ENCODE results near the gene SH3GL1. TPM values are rescaled to one million over a fixed set of nuclear protein-coding genes. Genes with fewer than 3 reads are reported as not detected.

Gene SH3GL1
- total RNA-seq, 2 experiments from 2014 or later = 33.2 to 38.9 TPM

- BruUV-seq (replicated peaks) = no TSS peak
Measured at GRCh38 chr19:4342615-4343369, 57.6 kb downstream of the SH3GL1 start.

GRCh38 chr19:4342314-4342614 lies 58.1 kb downstream of the SH3GL1 start:
- CTCF ChIA-PET (ENCODE audit: unreplicated experiment) = interaction anchor here (0.6 to 1.4 kb wide), 3 partner anchors 10 to 65 kb away, joined by 3 to 5 read pairs (median 3); partner anchors contain the start of gene CHAF1A
- TF ChIP-seq EZH2phosphoT487 (IDR thresholded peaks at IDR 0.05; ENCODE audit: borderline replicate concordance, low read depth, low read length) = no peak
- TF ChIP-seq CTCF (conservative IDR thresholded peaks at IDR 0.05; ENCODE audit: low read length) = no peak
- no peak for DNase-seq (ENCODE audit: low spot score)
- H3K36me3 ChIP-seq (ENCODE audit: insufficient read depth, low read length) = peaks cover 8% of the 10 kb centered on the region; the same call in 1 of the 2 replicates
- H4K20me1 ChIP-seq (ENCODE audit: insufficient read depth, low read length) = no peaks in the 10 kb centered on the region
- H3K4me2 ChIP-seq (ENCODE audit: low read length) = peak overlapping the region; percentile 86
- no peaks in the 10 kb centered on the region for H3K9me2 ChIP-seq (ENCODE audit: insufficient read depth, low read length)
- intact Hi-C loops (cut with micrococcal nuclease; ENCODE audit: unreplicated experiment) = loop anchor here (2.0 kb wide), 1 partner anchor 59 kb away; the partner anchor contains the start of gene SH3GL1
- H3K4me1 ChIP-seq (ENCODE audit: insufficient read depth, low read length, poor library complexity, severe bottlenecking) = peaks cover 15% of the 10 kb centered on the region
- H3K9me3 ChIP-seq (ENCODE audit: low read length) = no peaks in the 10 kb centered on the region
- peak overlapping the region; percentile 42 for H3K27ac ChIP-seq (ENCODE audit: low read depth, low read length, poor library complexity, severe bottlenecking)
- H3K4me3 ChIP-seq (ENCODE audit: low read depth, low read length, poor library complexity, severe bottlenecking) = peak overlapping the region; percentile 72
- peak overlapping the region; percentile 68; the same call in 1 of the 2 replicates for H2AFZ ChIP-seq (ENCODE audit: low read length)
- no peaks in the 10 kb centered on the region for H3K79me2 ChIP-seq (ENCODE audit: insufficient read depth, low read depth, low read length)
- no TSS peak for BruUV-seq (replicated peaks)
- POLR2A ChIA-PET = interaction anchor here (0.6 to 1.5 kb wide), 8 partner anchors 22 to 198 kb away, joined by 3 to 5 read pairs (median 3); partner anchors contain the start of genes HDGFL2 and LRG1

More at GRCh38 chr19:4342615-4343369, 57.6 kb downstream of the SH3GL1 start:
- H3K4me2 ChIP-seq (ENCODE audit: low read length) = peak overlapping the region; percentile 87
- peak; percentile 100 for DNase-seq (ENCODE audit: low spot score)
- H3K4me1 ChIP-seq (ENCODE audit: insufficient read depth, low read length, poor library complexity, severe bottlenecking) = peaks cover 15% of the 10 kb centered on the region
- peak overlapping the region; percentile 75 for H3K27ac ChIP-seq (ENCODE audit: low read depth, low read length, poor library complexity, severe bottlenecking)
- no peaks in the 10 kb centered on the region for H3K9me2 ChIP-seq (ENCODE audit: insufficient read depth, low read length)
- H3K4me3 ChIP-seq (ENCODE audit: low read depth, low read length, poor library complexity, severe bottlenecking) = peak overlapping the region; percentile 74
- peak overlapping the region; percentile 82 for H2AFZ ChIP-seq (ENCODE audit: low read length)
- TF ChIP-seq CTCF (conservative IDR thresholded peaks at IDR 0.05; ENCODE audit: low read length) = peak; percentile 49
- no peak for TF ChIP-seq EZH2phosphoT487 (IDR thresholded peaks at IDR 0.05; ENCODE audit: borderline replicate concordance, low read depth, low read length)
- ChIA-PET CTCF (ENCODE audit: unreplicated experiment) (interaction anchor here (0.6 to 1.4 kb wide), 4 partner anchors 9 to 75 kb away, joined by 3 to 7 read pairs (median 4); partner anchors contain the start of gene CHAF1A), POLR2A (interaction anchor here (0.6 to 1.5 kb wide), 9 partner anchors 22 to 197 kb away, joined by 3 to 5 read pairs (median 3); partner anchors contain the start of genes HDGFL2 and LRG1)
- peaks cover 8% of the 10 kb centered on the region; the same call in 1 of the 2 replicates for H3K36me3 ChIP-seq (ENCODE audit: insufficient read depth, low read length)
- no peaks in the 10 kb centered on the region for H3K9me3 ChIP-seq (ENCODE audit: low read length)
- H4K20me1 ChIP-seq (ENCODE audit: insufficient read depth, low read length) = no peaks in the 10 kb centered on the region
- intact Hi-C loops (cut with micrococcal nuclease; ENCODE audit: unreplicated experiment) = loop anchor here (2.0 kb wide), 1 partner anchor 58 kb away; the partner anchor contains the start of gene SH3GL1
- H3K79me2 ChIP-seq (ENCODE audit: insufficient read depth, low read depth, low read length) = no peaks in the 10 kb centered on the region

All from OCI-LY7 (cell line).